ENCODE data around the gene SETDB1. TPM values are rescaled to one million over a fixed set of nuclear protein-coding genes. Genes with fewer than 3 reads are reported as not detected.

Gene SETDB1
- polyA plus RNA-seq, 1 donor from 2014 or later = 39.1 TPM

GRCh38 chr1:151002051-151002450, 75.9 kb downstream of the SETDB1 start:
- Histone ChIP-seq H4K20me1 (ENCODE audit: insufficient read depth) (no peaks in the 10 kb centered on the region), H3K79me2 (replicated peaks; ENCODE audit: insufficient read depth, low read length) (peaks cover 27% of the 10 kb centered on the region), H3K27ac (ENCODE audit: low read length) (no peak overlapping the region), H2AFZ (ENCODE audit: low read depth, low read length) (no peak overlapping the region), H3K4me2 (ENCODE audit: low read length) (no peak overlapping the region), H3K9ac (ENCODE audit: low read length) (no peak overlapping the region), H3K9me3 (ENCODE audit: low read length) (no peaks in the 10 kb centered on the region), H3F3A (ENCODE audit: insufficient read depth, low read length, poor library complexity, severe bottlenecking) (no peaks in the 10 kb centered on the region), H3K9me2 (ENCODE audit: insufficient read depth, low read length) (no peaks in the 10 kb centered on the region), H3K4me3 (ENCODE audit: low read length) (no peak overlapping the region), H3K36me3 (ENCODE audit: insufficient read depth, low read length) (no peaks in the 10 kb centered on the region), H3K27me3 (ENCODE audit: insufficient read depth, low read depth, low read length) (no peaks in the 10 kb centered on the region)
- no peak for TF ChIP-seq CTCF (IDR thresholded peaks at IDR 0.05; ENCODE audit: poor library complexity, severe bottlenecking)
- TF ChIP-seq RAD21 (conservative IDR thresholded peaks at IDR 0.05) = no peak
- no peak for TF ChIP-seq MXI1 (conservative IDR thresholded peaks at IDR 0.05; ENCODE audit: poor library complexity, severe bottlenecking)
- TF ChIP-seq SMC3 (conservative IDR thresholded peaks at IDR 0.05; ENCODE audit: poor library complexity) = no peak
- TF ChIP-seq REST (IDR thresholded peaks at IDR 0.05; ENCODE audit: borderline replicate concordance) = no peak
- TF ChIP-seq POLR2AphosphoS5 (IDR thresholded peaks at IDR 0.05) = no peak
- TF ChIP-seq TAF1 (IDR thresholded peaks at IDR 0.05; ENCODE audit: low read depth) = no peak

- no peaks in the 10 kb centered on the region for H3K36me3 ChIP-seq (ENCODE audit: insufficient read depth, low read length)
- H3K27me3 ChIP-seq (ENCODE audit: insufficient read depth, low read depth, low read length) = no peaks in the 10 kb centered on the region
- H3K9ac ChIP-seq (ENCODE audit: low read length) = no peak overlapping the region
- peak overlapping the region; percentile 49 for H3K4me3 ChIP-seq (ENCODE audit: low read length)
- H3K79me2 ChIP-seq (replicated peaks; ENCODE audit: insufficient read depth, low read length) = peaks cover 27% of the 10 kb centered on the region
- TF ChIP-seq REST (IDR thresholded peaks at IDR 0.05; ENCODE audit: borderline replicate concordance) (no peak), EZH2 (IDR thresholded peaks at IDR 0.05; ENCODE audit: borderline replicate concordance, insufficient read depth, low read length, poor library complexity, severe bottlenecking) (no peak), RAD21 (conservative IDR thresholded peaks at IDR 0.05) (no peak), TAF1 (IDR thresholded peaks at IDR 0.05; ENCODE audit: low read depth) (no peak), CTCF (IDR thresholded peaks at IDR 0.05; ENCODE audit: poor library complexity, severe bottlenecking) (no peak), MXI1 (conservative IDR thresholded peaks at IDR 0.05; ENCODE audit: poor library complexity, severe bottlenecking) (no peak), SMC3 (conservative IDR thresholded peaks at IDR 0.05; ENCODE audit: poor library complexity) (no peak), EP300 (conservative IDR thresholded peaks at IDR 0.05; ENCODE audit: poor library complexity, severe bottlenecking) (no peak), POLR2AphosphoS5 (IDR thresholded peaks at IDR 0.05) (no peak)
- H3K27ac ChIP-seq (ENCODE audit: low read length) = no peak overlapping the region
- no peaks in the 10 kb centered on the region for H4K20me1 ChIP-seq (ENCODE audit: insufficient read depth)
- no peaks in the 10 kb centered on the region for H3F3A ChIP-seq (ENCODE audit: insufficient read depth, low read length, poor library complexity, severe bottlenecking)
- H3K9me3 ChIP-seq (ENCODE audit: low read length) = no peaks in the 10 kb centered on the region
- H3K9me2 ChIP-seq (ENCODE audit: insufficient read depth, low read length) = no peaks in the 10 kb centered on the region
- H3K4me2 ChIP-seq (ENCODE audit: low read length) = peak overlapping the region; percentile 51
- H2AFZ ChIP-seq (ENCODE audit: low read depth, low read length) = no peak overlapping the region
Observed at GRCh38 chr1:151002611-151003010, 76.4 kb downstream of the SETDB1 start.

Measured in neural cell (in vitro differentiated cells).